CD4-positive, alpha-beta memory T cell (primary cell): ENCODE measurements around the gene PSMD2. TPM values are rescaled to one million over a fixed set of nuclear protein-coding genes. Genes with fewer than 3 reads are reported as not detected.

Experiments
- CTCF ChIA-PET: fragments of 350-600 bp; sonication (Branson Sonifier 250); formaldehyde crosslinking; loops from one replicate; lab custom pipeline; 2021; ENCODE audit warnings: inconsistent platforms; ENCODE audit not compliant: partially characterized antibody; lab: Charles Lee
- POLR2A ChIA-PET: fragments of 350-600 bp; sonication (Branson Sonifier 250); formaldehyde crosslinking; loops from one replicate; lab custom pipeline; 2021; ENCODE audit not compliant: partially characterized antibody; lab: Charles Lee
- DNase-seq, 5 donors: peaks; one replicate each; pipeline versions ENCODE4 v3.0.0 to v3.0.0-alpha.2; 2020 to 2022; ENCODE audit warnings: mixed read lengths in 1 of 5
- H3K27ac ChIP-seq: one replicate; pipeline ENCODE4 v1.7.0; 2013; ENCODE audit warnings: low read depth, low read length
- H3K27me3 ChIP-seq: 2 replicates; pipeline ENCODE4 v1.7.0; 2013; ENCODE audit warnings: mild to moderate bottlenecking, low read length, moderate library complexity; ENCODE audit not compliant: insufficient read depth
- H3K36me3 ChIP-seq: 2 replicates; pipeline ENCODE4 v1.7.0; 2013; ENCODE audit warnings: mild to moderate bottlenecking, low read length, moderate library complexity; ENCODE audit not compliant: insufficient read depth
- H3K4me1 ChIP-seq: 2 replicates; pipeline ENCODE4 v1.7.0; 2013; ENCODE audit warnings: mild to moderate bottlenecking, low read length, moderate library complexity; ENCODE audit not compliant: insufficient read depth
- H3K4me3 ChIP-seq, 2 donors: one replicate each; pipeline ENCODE4 v1.7.0; 2013; ENCODE audit warnings: low read length in 2 of 2, mild to moderate bottlenecking in 1 of 2
- H3K9me3 ChIP-seq, 2 donors: one replicate each; pipeline ENCODE4 v1.7.0; 2013; ENCODE audit warnings: low read length in 2 of 2, control low read depth in 1 of 2; ENCODE audit not compliant: control insufficient read depth in 1 of 2
- H3K27ac Mint-ChIP-seq, 7 donors: one replicate each; pipeline ENCODE4 v1.8.0; 2020 to 2021; ENCODE audit warnings: mixed read lengths in 7 of 7, mild to moderate bottlenecking in 6 of 7, inconsistent platforms in 3 of 7, moderate library complexity in 3 of 7
- H3K27me3 Mint-ChIP-seq, 2 donors: one replicate each; pipeline ENCODE4 v1.8.0; 2020 to 2021; ENCODE audit warnings: mixed read lengths in 2 of 2
- H3K36me3 Mint-ChIP-seq, 2 donors: one replicate each; pipeline ENCODE4 v1.8.0; 2020 to 2021; ENCODE audit warnings: mixed read lengths in 2 of 2, inconsistent platforms in 1 of 2, mild to moderate bottlenecking in 1 of 2
- H3K4me1 Mint-ChIP-seq, 4 donors: one replicate each; pipeline ENCODE4 v1.8.0; 2020 to 2021; ENCODE audit warnings: mixed read lengths in 4 of 4, mild to moderate bottlenecking in 1 of 4
- H3K4me3 Mint-ChIP-seq, 8 donors: one replicate each; pipeline ENCODE4 v1.8.0; 2020 to 2021; ENCODE audit warnings: mixed read lengths in 8 of 8, mild to moderate bottlenecking in 7 of 8, moderate library complexity in 6 of 8, inconsistent platforms in 3 of 8
- H3K9me3 Mint-ChIP-seq, 8 donors: one replicate each; pipeline ENCODE4 v1.8.0; 2020 to 2021; ENCODE audit warnings: mixed read lengths in 8 of 8, mild to moderate bottlenecking in 5 of 8, inconsistent platforms in 3 of 8, moderate library complexity in 1 of 8
- intact Hi-C: fragments of 100-400 bp; cut with micrococcal nuclease; formaldehyde crosslinking; loops from one replicate; pipeline ENCODE4 v1.15.1; 2023
- polyA plus RNA-seq, 2 donors: library from polyadenylated mRNA; unstranded; fragments of 300-500 nt; fragmentation: Illumina TruSeq; gene quantifications; one replicate each; pipeline ENCODE4 v1.2.3, GENCODE V29; 2021
- total RNA-seq, 2 experiments: library from RNA; stranded (reverse); gene quantifications; one replicate each; pipeline ENCODE4 v1.2.3, GENCODE V29; 2021

PSMD2 gene
- total and polyA plus RNA-seq, 4 experiments from 2014 or later, result 148 to 298 (median 175) TPM

GRCh38 chr3:184306341-184306972, 7.4 kb downstream of the PSMD2 start:
- no peaks in the 10 kb centered on the region for H3K9me3 ChIP-seq
- Mint-ChIP-seq H3K36me3 (peaks cover 65 to 75% of the 10 kb centered on the region in 2 donors), H3K4me1 (peaks cover 0 to 11% (median 5%) of the 10 kb centered on the region in 4 donors), H3K9me3 (no peaks in the 10 kb centered on the region), H3K4me3 (no peak overlapping the region), H3K27ac (peak overlapping the region in 3 of 7 donors; percentile 7 to 57 (median 40)), H3K27me3 (no peaks in the 10 kb centered on the region)
- H3K27ac ChIP-seq, result no peak overlapping the region
- H3K4me3 ChIP-seq, result no peak overlapping the region
- intact Hi-C loops, result no loop called here
- ChIA-PET POLR2A (no interaction called here), CTCF (interaction anchor here (1.1 kb wide), 1 partner anchor 207 kb away, joined by 4 read pairs; no protein-coding TSS in a partner anchor)
- peaks cover 67% of the 10 kb centered on the region for H3K36me3 ChIP-seq
- no peak for DNase-seq
- H3K4me1 ChIP-seq, result no peaks in the 10 kb centered on the region
- no peaks in the 10 kb centered on the region for H3K27me3 ChIP-seq

GRCh38 chr3:184307915-184308314, 8.9 kb downstream of the PSMD2 start:
- Mint-ChIP-seq H3K27ac (no peak overlapping the region), H3K9me3 (no peaks in the 10 kb centered on the region), H3K36me3 (peaks cover 52 to 61% of the 10 kb centered on the region in 2 donors), H3K27me3 (no peaks in the 10 kb centered on the region), H3K4me1 (peaks cover 0 to 6% (median 2%) of the 10 kb centered on the region in 4 donors), H3K4me3 (no peak overlapping the region)
- no peak overlapping the region for H3K27ac ChIP-seq
- no peaks in the 10 kb centered on the region for H3K4me1 ChIP-seq
- intact Hi-C loops, result no loop called here
- ChIA-PET POLR2A (no interaction called here), CTCF (no interaction called here)
- peaks cover 53% of the 10 kb centered on the region for H3K36me3 ChIP-seq
- no peaks in the 10 kb centered on the region for H3K9me3 ChIP-seq
- H3K27me3 ChIP-seq, result no peaks in the 10 kb centered on the region
- DNase-seq, result no peak
- no peak overlapping the region for H3K4me3 ChIP-seq

GRCh38 chr3:184308744-184309143, 9.7 kb downstream of the PSMD2 start:
- DNase-seq, result no peak
- no peaks in the 10 kb centered on the region for H3K27me3 ChIP-seq
- Mint-ChIP-seq H3K4me1 (peaks cover 0 to 6% (median 2%) of the 10 kb centered on the region in 4 donors), H3K27ac (peak overlapping the region in 3 of 7 donors; percentile 2 to 12 (median 4)), H3K36me3 (peaks cover 46 to 52% of the 10 kb centered on the region in 2 donors), H3K27me3 (no peaks in the 10 kb centered on the region), H3K9me3 (no peaks in the 10 kb centered on the region), H3K4me3 (no peak overlapping the region)
- H3K9me3 ChIP-seq, result no peaks in the 10 kb centered on the region
- H3K36me3 ChIP-seq, result peaks cover 45% of the 10 kb centered on the region
- H3K4me1 ChIP-seq, result peaks cover 1% of the 10 kb centered on the region
- intact Hi-C loops, result no loop called here
- no peak overlapping the region for H3K4me3 ChIP-seq
- H3K27ac ChIP-seq, result no peak overlapping the region
- POLR2A ChIA-PET, result no interaction called here
- CTCF ChIA-PET, result no interaction called here

- DNase-seq, result no peak
- CTCF ChIA-PET, result interaction anchor here (1.1 kb wide), 1 partner anchor 9 kb away, joined by 3 read pairs; no protein-coding TSS in a partner anchor
- Mint-ChIP-seq H3K36me3 (peaks cover 25 to 34% of the 10 kb centered on the region in 2 donors), H3K9me3 (no peaks in the 10 kb centered on the region), H3K4me3 (peak overlapping the region in 6 of 8 donors; percentile 7 to 52 (median 30)), H3K27ac (peak overlapping the region in 4 of 7 donors; percentile 11 to 88 (median 39)), H3K4me1 (peaks cover 9 to 20% (median 10%) of the 10 kb centered on the region in 4 donors), H3K27me3 (no peaks in the 10 kb centered on the region)
- H3K4me1 ChIP-seq, result peaks cover 19% of the 10 kb centered on the region
- POLR2A ChIA-PET, result no interaction called here
- no peak overlapping the region for H3K27ac ChIP-seq
- no peaks in the 10 kb centered on the region for H3K27me3 ChIP-seq
- H3K4me3 ChIP-seq, result no peak overlapping the region
- peaks cover 17% of the 10 kb centered on the region for H3K36me3 ChIP-seq
- intact Hi-C loops, result no loop called here
- no peaks in the 10 kb centered on the region for H3K9me3 ChIP-seq
Observed at GRCh38 chr3:184311633-184312032, 12.6 kb downstream of the PSMD2 start.

GRCh38 chr3:184314363-184314699, 15.3 kb downstream of the PSMD2 start, which contains the start of gene EIF4G1:
Gene EIF4G1, plus strand, starts transcription at chr3:184314606. Its CDS starts 1,191 bp downstream, at chr3:184315797.
- Histone ChIP-seq H3K9me3 (no peaks in the 10 kb centered on the region), H3K27ac (peak within 1 kb of the TSS; percentile 92), H3K4me3 (peak within 1 kb of the TSS; percentile 65 to 67), H3K36me3 (peaks cover 14% of the 10 kb centered on the region), H3K27me3 (no peaks in the 10 kb centered on the region), H3K4me1 (peaks cover 37% of the 10 kb centered on the region)
- Mint-ChIP-seq H3K4me1 (peaks cover 25 to 42% (median 28%) of the 10 kb centered on the region in 4 donors), H3K36me3 (peaks cover 15 to 30% of the 10 kb centered on the region in 2 donors), H3K27ac (peak within 1 kb of the TSS; percentile 93 to 97 (median 96)), H3K27me3 (no peaks in the 10 kb centered on the region), H3K9me3 (no peaks in the 10 kb centered on the region), H3K4me3 (peak within 1 kb of the TSS; percentile 80 to 93 (median 90))
- POLR2A ChIA-PET, result interaction anchor here (1.4 kb wide), 1 partner anchor 48 kb away, joined by 3 read pairs; no protein-coding TSS in a partner anchor
- CTCF ChIA-PET, result no interaction called here
- peak; percentile 91 to 93 (median 93) for DNase-seq
- intact Hi-C loops, result loop anchor here (1.0 to 2.0 kb wide), 4 partner anchors 15 to 140 kb away; partner anchors contain the start of genes ABCF3, AP2M1 and PSMD2

- no peaks in the 10 kb centered on the region for H3K27me3 ChIP-seq
- H3K9me3 ChIP-seq, result no peaks in the 10 kb centered on the region
- Mint-ChIP-seq H3K4me3 (peak overlapping the region; percentile 80 to 93 (median 89)), H3K27ac (peak overlapping the region; percentile 93 to 97 (median 96)), H3K4me1 (peaks cover 25 to 42% (median 31%) of the 10 kb centered on the region in 4 donors), H3K9me3 (no peaks in the 10 kb centered on the region), H3K27me3 (no peaks in the 10 kb centered on the region), H3K36me3 (peaks cover 13 to 32% of the 10 kb centered on the region in 2 donors)
- ChIA-PET POLR2A (interaction anchor here (0.7 to 3.9 kb wide), 5 partner anchors 11 to 430 kb away, joined by 3 to 19 read pairs (median 10); partner anchors contain the start of genes CLCN2, FAM131A, PARL and POLR2H), CTCF (no interaction called here)
- H3K4me3 ChIP-seq, result peak overlapping the region; percentile 65 to 67
- H3K27ac ChIP-seq, result peak overlapping the region; percentile 92
- peaks cover 18% of the 10 kb centered on the region for H3K36me3 ChIP-seq
- DNase-seq, result peak; percentile 72 to 80 (median 75)
- peaks cover 37% of the 10 kb centered on the region for H3K4me1 ChIP-seq
- intact Hi-C loops, result loop anchor here (1.0 to 2.0 kb wide), 5 partner anchors 16 to 141 kb away; partner anchors contain the start of genes ABCF3, AP2M1 and PSMD2
Observed at GRCh38 chr3:184314700-184315542, 15.9 kb downstream of the PSMD2 start.
